Lower lobe of right lung (tissue), 2 donors: ENCODE results near the gene MSI2. TPM values are rescaled to one million over a fixed set of nuclear protein-coding genes. Genes with fewer than 3 reads are reported as not detected.

Experiments used
- ATAC-seq, 2 donors: fragments of 200-7000 bp; cut with Tn5 transposase; one replicate each; pipeline ENCODE4 v1.9.1; 2020 to 2022; ENCODE audit warnings: mild to moderate bottlenecking in 2 of 2, moderate library complexity in 2 of 2
- DNase-seq: peaks from one replicate; pipeline ENCODE4 v3.0.0-alpha.2; 2020
- H3K27ac ChIP-seq: fragments of 200-600 bp; one replicate; pipeline ENCODE4 v1.8.0; 2022
- H3K27me3 ChIP-seq: fragments of 200-600 bp; one replicate; pipeline ENCODE4 v1.8.0; 2022; ENCODE audit warnings: low read depth
- H3K36me3 ChIP-seq: fragments of 200-600 bp; one replicate; pipeline ENCODE4 v1.8.0; 2022; ENCODE audit warnings: mild to moderate bottlenecking
- H3K4me1 ChIP-seq: fragments of 200-600 bp; one replicate; pipeline ENCODE4 v1.8.0; 2022
- H3K4me3 ChIP-seq: fragments of 200-600 bp; one replicate; pipeline ENCODE4 v1.8.0; 2022; ENCODE audit warnings: mild to moderate bottlenecking
- H3K9me3 ChIP-seq: fragments of 200-600 bp; one replicate; pipeline ENCODE4 v1.8.0; 2022
- intact Hi-C: fragments of 100-400 bp; cut with DNase I; formaldehyde crosslinking; loops from one replicate; pipeline ENCODE4 v1.11.0; 2022
- total RNA-seq: library from RNA; stranded (reverse); fragmentation: NEBNext Ultra II Directional; extraction: Animal tissue kit (Norgen Biotek cat#: 25700); gene quantifications from one replicate; pipeline ENCODE4 v1.2.1, GENCODE V29; 2021
- TF ChIP-seq, protein P1 (sequence below): fragments of 200-600 bp; IDR thresholded peaks from one replicate; pipeline ENCODE4 v1.8.0; 2022; ENCODE audit warnings: antibody characterized with exemption, mild to moderate bottlenecking
- donor health status: DM: no; HTN: yes; CAD: no; lungs with severe emphysema.

The MSI2 gene
- total RNA-seq, 1 donor from 2014 or later: 43.9 TPM

DNA sequence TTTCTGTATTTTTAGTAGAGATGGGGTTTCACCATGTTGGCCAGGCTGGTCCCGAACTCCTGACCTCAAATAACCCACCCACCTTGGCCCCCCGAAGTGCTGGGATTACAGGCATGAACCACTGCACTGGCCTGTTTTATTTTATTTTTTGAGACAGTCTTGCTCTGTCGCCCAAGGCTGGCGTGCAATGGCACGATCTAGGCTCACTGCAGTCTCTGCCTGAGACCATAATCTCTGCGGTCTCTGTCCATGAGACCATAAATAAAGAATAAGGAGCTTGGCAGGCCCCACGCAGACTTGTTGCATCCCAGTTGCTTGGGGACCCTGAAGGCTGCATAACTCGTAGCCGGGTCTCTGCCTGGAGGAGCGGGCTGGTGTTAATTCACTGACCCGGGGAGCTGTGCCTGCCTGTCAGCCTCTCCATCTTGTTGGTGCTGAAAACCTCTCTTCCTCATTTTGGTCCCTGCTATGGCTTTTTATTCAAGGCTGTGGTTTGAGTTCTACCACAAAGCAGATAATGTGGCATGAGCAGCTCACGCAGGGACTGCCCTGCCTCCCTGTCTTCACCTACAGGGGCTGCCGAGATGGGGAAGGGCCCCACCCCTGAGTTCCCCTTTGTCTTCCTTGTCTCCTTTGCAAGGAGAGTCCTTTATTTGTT is 82.1 kb downstream of the MSI2 start:
- intact Hi-C loops: no loop called here
- Histone ChIP-seq H3K9me3 (no peaks in the 10 kb centered on the region), H3K4me1 (no peaks in the 10 kb centered on the region), H3K27ac (no peak overlapping the region), H3K4me3 (no peak overlapping the region), H3K36me3 (no peaks in the 10 kb centered on the region), H3K27me3 (no peaks in the 10 kb centered on the region)
- ATAC-seq (no peak), DNase-seq (no peak)
- TF ChIP-seq, protein P1, sequence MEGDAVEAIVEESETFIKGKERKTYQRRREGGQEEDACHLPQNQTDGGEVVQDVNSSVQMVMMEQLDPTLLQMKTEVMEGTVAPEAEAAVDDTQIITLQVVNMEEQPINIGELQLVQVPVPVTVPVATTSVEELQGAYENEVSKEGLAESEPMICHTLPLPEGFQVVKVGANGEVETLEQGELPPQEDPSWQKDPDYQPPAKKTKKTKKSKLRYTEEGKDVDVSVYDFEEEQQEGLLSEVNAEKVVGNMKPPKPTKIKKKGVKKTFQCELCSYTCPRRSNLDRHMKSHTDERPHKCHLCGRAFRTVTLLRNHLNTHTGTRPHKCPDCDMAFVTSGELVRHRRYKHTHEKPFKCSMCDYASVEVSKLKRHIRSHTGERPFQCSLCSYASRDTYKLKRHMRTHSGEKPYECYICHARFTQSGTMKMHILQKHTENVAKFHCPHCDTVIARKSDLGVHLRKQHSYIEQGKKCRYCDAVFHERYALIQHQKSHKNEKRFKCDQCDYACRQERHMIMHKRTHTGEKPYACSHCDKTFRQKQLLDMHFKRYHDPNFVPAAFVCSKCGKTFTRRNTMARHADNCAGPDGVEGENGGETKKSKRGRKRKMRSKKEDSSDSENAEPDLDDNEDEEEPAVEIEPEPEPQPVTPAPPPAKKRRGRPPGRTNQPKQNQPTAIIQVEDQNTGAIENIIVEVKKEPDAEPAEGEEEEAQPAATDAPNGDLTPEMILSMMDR: no peak

- H3K4me3 ChIP-seq: no peak overlapping the region
- TF ChIP-seq, protein P1: no peak
- H3K9me3 ChIP-seq: no peaks in the 10 kb centered on the region
- no peaks in the 10 kb centered on the region for H3K36me3 ChIP-seq
- ATAC-seq: no peak
- H3K27me3 ChIP-seq: no peaks in the 10 kb centered on the region
- no peaks in the 10 kb centered on the region for H3K4me1 ChIP-seq
- no peak for DNase-seq
- no peak overlapping the region for H3K27ac ChIP-seq
- intact Hi-C loops: no loop called here
Observed at GRCh38 chr17:57340160-57340981, 84.0 kb downstream of the MSI2 start.

DNA sequence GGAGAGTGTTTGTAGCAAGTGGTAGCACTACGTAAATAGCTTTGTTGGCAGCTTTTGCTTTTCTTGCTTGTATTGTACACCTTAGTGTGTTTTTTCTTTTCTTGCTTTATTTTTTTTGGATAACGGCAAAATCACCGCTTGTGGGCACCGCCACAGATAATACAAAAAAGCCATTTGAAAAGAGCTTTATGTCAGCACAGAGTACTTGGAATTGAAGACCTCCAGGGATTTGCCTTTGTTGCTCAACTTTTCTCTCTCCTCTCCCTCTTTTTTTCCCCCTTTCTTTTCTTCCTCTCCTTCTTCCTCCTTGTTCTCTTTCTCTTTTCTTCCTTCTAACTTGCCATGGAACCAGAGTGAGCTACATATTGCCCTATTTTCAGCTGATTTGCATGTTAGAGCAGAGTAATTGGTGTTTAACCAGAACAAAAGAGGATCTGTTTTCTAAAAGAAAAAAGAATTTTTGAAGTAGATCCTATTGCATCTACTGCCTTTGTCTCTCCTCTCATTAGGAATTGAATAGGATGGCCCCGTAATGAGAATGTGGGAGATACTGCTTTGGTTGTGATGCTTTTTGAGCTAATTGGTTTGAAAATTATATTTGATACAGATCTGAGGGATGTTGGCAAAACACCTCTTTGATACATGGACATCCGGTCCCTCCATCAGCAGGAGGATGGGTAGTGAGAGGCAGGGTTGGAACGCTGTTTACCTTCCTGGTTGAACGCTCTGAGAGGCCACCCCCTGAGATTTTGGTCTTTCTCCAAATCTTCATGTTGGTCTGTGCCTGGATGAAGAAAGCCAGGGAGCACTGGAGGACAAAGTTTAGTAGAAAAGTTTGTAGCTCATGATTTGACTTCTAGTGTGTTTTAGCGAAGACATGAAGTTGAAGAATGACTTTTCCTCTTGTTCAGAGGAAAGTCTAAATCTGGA is 85.6 kb downstream of the MSI2 start:
- intact Hi-C loops: no loop called here
- ATAC-seq (no peak), DNase-seq (no peak)
- Histone ChIP-seq H3K9me3 (no peaks in the 10 kb centered on the region), H3K27ac (no peak overlapping the region), H3K4me1 (no peaks in the 10 kb centered on the region), H3K4me3 (no peak overlapping the region), H3K27me3 (no peaks in the 10 kb centered on the region), H3K36me3 (no peaks in the 10 kb centered on the region)
- TF ChIP-seq, protein P1: no peak

DNA sequence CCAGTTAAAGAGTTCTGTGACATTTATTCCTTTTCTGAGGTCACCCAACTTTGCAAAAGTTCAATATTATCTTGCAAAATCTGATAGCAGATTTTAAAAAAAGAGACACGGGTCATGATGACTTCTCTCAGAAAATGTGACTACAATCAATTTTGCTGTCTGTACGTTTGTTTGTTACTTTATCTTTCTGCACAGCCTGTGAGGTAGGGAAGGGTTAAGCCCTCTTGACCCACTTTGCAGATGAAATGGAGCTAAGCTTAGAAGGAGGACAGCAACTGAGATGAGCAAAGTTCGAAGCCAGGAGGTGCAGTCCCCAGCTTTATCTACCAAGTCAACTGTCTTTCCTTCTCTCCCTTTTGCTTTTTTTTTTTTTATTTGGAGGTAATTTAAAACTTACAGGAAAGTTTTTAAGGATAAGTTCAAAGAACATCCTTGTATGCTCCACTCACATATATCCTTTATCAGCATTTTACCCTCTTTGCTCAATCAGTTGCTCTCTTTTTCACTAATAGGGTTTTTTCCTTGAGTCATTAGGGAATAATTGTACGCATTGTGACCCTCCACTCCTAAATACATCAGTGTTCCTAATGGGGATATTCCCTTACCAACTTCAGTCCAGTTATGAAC is 86.8 kb downstream of the MSI2 start:
- ATAC-seq (no peak), DNase-seq (no peak)
- Histone ChIP-seq H3K36me3 (peaks cover 6% of the 10 kb centered on the region), H3K4me3 (no peak overlapping the region), H3K9me3 (no peaks in the 10 kb centered on the region), H3K27ac (no peak overlapping the region), H3K27me3 (no peaks in the 10 kb centered on the region), H3K4me1 (no peaks in the 10 kb centered on the region)
- TF ChIP-seq, protein P1: no peak
- intact Hi-C loops: no loop called here

DNA sequence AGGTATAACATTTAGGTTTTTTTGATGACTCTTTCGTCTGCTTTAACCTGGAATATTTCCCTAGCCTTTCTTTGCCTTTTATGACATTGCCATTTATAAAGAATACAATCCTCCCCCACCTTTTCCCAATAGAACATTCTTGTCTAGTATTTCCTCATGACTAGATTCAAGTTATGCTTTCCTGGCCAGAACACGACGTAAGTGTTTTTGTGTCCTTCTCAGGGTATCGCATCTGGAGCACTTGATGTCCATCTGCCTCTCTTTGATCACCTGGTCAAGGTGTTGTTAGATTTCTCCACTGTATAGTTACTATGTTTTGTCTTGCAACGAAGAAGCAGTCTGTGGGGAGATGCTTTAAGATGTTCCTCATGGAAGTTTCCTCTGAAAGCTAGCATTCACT is 87.4 kb downstream of the MSI2 start:
- DNase-seq (no peak), ATAC-seq (no peak)
- no peaks in the 10 kb centered on the region for H3K9me3 ChIP-seq
- H3K36me3 ChIP-seq: peaks cover 7% of the 10 kb centered on the region
- no peaks in the 10 kb centered on the region for H3K4me1 ChIP-seq
- no peaks in the 10 kb centered on the region for H3K27me3 ChIP-seq
- TF ChIP-seq, protein P1: no peak
- H3K4me3 ChIP-seq: no peak overlapping the region
- H3K27ac ChIP-seq: no peak overlapping the region
- intact Hi-C loops: no loop called here
